Peyer's patch (tissue), 4 donors: ENCODE data around the gene GALR3. TPM values are rescaled to one million over a fixed set of nuclear protein-coding genes. Genes with fewer than 3 reads are reported as not detected.

ENCODE experiments used
- DNase-seq, 3 donors: peaks; one replicate each; pipeline ENCODE4 v3.0.0-alpha.2; 2017 to 2019
- H3K27ac ChIP-seq, 4 donors: fragments of 200-600 bp; sonication (generic); one replicate each; pipeline ENCODE4 v1.5.1; 2016 to 2019
- H3K27me3 ChIP-seq, 2 donors: fragments of 200-600 bp; sonication (generic); one replicate each; pipeline ENCODE4 v1.5.1; 2019
- H3K36me3 ChIP-seq, 3 donors: fragments of 200-600 bp; sonication (generic); one replicate each; pipeline ENCODE4 v1.5.1; 2016 to 2019
- H3K4me1 ChIP-seq, 4 donors: fragments of 200-600 bp; sonication (generic); one replicate each; pipeline ENCODE4 v1.5.1; 2016 to 2019
- H3K4me3 ChIP-seq, 4 donors: fragments of 200-600 bp; sonication (generic); 1 replicate in 3 of 4; 2 replicates in 1 of 4; pipeline ENCODE4 v1.5.1; 2016 to 2019; ENCODE audit warnings: mild to moderate bottlenecking in 1 of 4
- H3K9me3 ChIP-seq, 4 donors: fragments of 200-600 bp; sonication (generic); one replicate each; pipeline ENCODE4 v1.5.1; 2016 to 2019; ENCODE audit warnings: mild to moderate bottlenecking in 1 of 4
- POLR2A ChIP-seq, 2 donors: fragments of 450-650 bp; IDR thresholded peaks; one replicate each; pipeline ENCODE4 v1.5.1; 2017; ENCODE audit warnings: antibody characterized with exemption in 2 of 2, mild to moderate bottlenecking in 2 of 2, moderate library complexity in 2 of 2
- total RNA-seq, 4 donors: library from RNA; depleted of rRNA; stranded (reverse); fragments of >200 nt; gene quantifications; one replicate each; pipeline ENCODE4 v1.1.0, GENCODE V29; 2016
- TF ChIP-seq, protein P1 (sequence below), 6 experiments: fragments of 450-650 bp in 4 of 6; fragments of 200-600 bp in 2 of 6; sonication (generic) in 1 of 6; IDR thresholded peaks; one replicate each; pipeline ENCODE4 v1.5.1; 2017 to 2019; ENCODE audit warnings: antibody characterized with exemption in 6 of 6, mild to moderate bottlenecking in 3 of 6, moderate library complexity in 1 of 6

GALR3 gene
- total RNA-seq, 4 donors from 2014 or later, result not detected

DNA sequence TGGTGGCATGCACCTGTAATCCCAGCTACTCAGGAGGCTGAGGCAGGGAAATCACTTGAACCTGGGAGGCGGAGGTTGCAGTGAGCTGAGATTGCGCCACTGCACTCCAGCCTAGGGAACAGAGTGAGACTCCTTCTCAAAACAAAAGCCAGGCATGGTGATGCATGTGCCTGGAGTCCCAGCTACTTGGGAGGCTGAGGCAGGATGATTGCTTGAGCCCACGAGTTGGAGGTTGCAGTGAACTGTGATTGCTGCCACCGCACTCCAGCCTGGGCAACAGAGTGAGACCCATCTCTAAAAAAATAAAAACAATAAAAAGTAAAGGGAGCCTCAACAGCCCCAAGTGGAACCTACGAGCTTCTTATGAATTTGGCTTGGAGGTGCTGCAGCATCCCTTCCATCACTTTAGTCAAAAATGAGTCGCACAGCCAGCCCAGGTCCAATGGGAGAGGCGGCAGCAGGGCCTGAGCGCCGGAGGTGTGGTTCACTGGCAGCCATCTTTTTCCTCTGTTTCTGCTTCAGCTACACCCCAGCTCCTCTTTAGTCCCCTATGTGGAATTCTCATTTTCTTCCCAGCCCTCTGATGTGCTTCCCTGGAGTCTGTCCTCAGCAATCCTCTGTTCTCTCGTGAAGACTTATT lies 44.7 kb upstream of the GALR3 start:
- Histone ChIP-seq H3K4me1 (peaks cover 0 to 11% (median 5%) of the 10 kb centered on the region in 4 donors), H3K9me3 (no peaks in the 10 kb centered on the region), H3K4me3 (no peak overlapping the region), H3K27me3 (no peaks in the 10 kb centered on the region), H3K36me3 (peaks cover 0 to 13% (median 0%) of the 10 kb centered on the region in 3 donors), H3K27ac (no peak overlapping the region)
- TF ChIP-seq, protein P1, sequence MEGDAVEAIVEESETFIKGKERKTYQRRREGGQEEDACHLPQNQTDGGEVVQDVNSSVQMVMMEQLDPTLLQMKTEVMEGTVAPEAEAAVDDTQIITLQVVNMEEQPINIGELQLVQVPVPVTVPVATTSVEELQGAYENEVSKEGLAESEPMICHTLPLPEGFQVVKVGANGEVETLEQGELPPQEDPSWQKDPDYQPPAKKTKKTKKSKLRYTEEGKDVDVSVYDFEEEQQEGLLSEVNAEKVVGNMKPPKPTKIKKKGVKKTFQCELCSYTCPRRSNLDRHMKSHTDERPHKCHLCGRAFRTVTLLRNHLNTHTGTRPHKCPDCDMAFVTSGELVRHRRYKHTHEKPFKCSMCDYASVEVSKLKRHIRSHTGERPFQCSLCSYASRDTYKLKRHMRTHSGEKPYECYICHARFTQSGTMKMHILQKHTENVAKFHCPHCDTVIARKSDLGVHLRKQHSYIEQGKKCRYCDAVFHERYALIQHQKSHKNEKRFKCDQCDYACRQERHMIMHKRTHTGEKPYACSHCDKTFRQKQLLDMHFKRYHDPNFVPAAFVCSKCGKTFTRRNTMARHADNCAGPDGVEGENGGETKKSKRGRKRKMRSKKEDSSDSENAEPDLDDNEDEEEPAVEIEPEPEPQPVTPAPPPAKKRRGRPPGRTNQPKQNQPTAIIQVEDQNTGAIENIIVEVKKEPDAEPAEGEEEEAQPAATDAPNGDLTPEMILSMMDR (IDR thresholded peaks at IDR 0.05), result no peak
- TF ChIP-seq POLR2A (IDR thresholded peaks at IDR 0.05), result no peak
- no peak for DNase-seq

DNA sequence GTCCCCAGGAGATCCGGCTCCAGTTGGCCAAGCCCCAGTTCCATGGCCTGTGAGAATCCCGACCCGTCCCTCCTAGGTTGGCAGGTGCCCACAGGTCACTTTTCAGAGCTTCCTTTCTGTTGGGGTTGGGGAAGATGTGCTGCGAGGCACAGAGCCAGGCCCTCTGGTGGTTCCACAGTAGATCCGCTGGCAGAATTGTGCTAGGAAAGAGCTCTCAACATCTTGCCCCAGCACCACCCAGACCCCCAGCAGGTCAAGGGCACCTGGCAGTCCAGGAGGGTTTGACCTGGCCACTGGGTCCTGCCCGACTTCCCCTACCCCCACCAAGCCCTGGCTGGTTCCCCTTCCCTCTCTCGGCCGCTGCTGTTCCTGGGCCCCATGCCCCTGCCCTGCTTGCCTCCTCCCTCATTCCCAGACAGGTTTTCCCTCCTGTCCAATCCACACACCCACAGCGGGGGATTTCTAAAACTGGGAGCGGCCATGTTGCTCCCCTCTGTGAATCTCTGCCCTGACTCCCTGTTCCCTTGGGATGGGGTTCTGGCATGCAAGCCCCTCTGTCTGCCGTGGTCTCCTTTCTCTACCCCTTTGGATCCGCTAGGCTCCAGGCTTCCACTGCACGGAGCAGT lies 41.6 kb upstream of the GALR3 start:
- peaks cover 0 to 24% (median 8%) of the 10 kb centered on the region in 4 donors for H3K4me1 ChIP-seq
- no peak for DNase-seq
- no peaks in the 10 kb centered on the region for H3K9me3 ChIP-seq
- TF ChIP-seq, protein P1 (IDR thresholded peaks at IDR 0.05), result peak in 1 of 6 experiments; percentile 4
- no peak for TF ChIP-seq POLR2A (IDR thresholded peaks at IDR 0.05)
- no peaks in the 10 kb centered on the region for H3K36me3 ChIP-seq
- no peak overlapping the region for H3K27ac ChIP-seq
- H3K4me3 ChIP-seq, result no peak overlapping the region
- no peaks in the 10 kb centered on the region for H3K27me3 ChIP-seq

DNA sequence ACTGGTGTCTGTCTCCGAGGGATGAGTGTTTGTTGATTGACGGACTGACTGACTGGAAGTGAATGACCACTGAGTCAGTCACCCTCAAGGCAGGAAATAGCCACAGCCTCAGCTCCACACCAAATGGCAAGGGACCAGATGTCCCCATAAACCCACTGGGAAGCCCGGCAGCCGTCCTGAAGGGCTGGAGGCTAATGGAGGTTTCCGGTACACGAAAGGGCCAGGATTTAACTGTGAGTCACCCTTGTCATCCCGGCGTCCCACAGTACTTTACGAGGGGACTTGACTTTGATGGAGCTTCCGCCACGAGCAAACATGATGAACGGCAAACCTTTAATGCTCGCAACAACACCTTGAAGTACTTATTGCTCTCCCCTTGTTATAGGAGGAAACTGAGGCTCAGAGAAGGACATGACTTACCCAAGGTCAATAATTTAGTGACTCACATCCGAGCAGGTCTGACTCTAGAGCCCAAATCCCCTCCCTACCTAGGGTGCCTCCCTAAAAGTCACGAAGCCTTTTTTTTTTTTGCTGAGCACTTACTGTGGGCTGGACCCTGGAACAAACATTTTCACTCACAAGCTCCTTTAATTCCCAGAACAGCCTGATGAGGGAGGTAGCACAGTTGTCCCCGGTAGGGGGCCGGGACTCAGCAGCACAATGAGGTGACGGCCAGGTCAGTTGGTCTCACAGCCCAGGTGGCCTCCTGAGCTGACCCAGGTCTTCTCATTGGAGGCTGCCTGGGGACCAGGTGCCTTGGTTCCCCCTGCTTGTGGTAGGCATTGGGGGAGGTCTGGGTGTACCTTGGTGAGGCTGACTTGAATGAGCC lies 40.6 kb upstream of the GALR3 start:
- Histone ChIP-seq H3K27ac (no peak overlapping the region), H3K4me1 (peaks cover 0 to 14% (median 3%) of the 10 kb centered on the region in 4 donors), H3K36me3 (no peaks in the 10 kb centered on the region), H3K27me3 (no peaks in the 10 kb centered on the region), H3K4me3 (no peak overlapping the region), H3K9me3 (no peaks in the 10 kb centered on the region)
- TF ChIP-seq, protein P1 (IDR thresholded peaks at IDR 0.05), result no peak
- TF ChIP-seq POLR2A (IDR thresholded peaks at IDR 0.05), result no peak
- no peak for DNase-seq

DNA sequence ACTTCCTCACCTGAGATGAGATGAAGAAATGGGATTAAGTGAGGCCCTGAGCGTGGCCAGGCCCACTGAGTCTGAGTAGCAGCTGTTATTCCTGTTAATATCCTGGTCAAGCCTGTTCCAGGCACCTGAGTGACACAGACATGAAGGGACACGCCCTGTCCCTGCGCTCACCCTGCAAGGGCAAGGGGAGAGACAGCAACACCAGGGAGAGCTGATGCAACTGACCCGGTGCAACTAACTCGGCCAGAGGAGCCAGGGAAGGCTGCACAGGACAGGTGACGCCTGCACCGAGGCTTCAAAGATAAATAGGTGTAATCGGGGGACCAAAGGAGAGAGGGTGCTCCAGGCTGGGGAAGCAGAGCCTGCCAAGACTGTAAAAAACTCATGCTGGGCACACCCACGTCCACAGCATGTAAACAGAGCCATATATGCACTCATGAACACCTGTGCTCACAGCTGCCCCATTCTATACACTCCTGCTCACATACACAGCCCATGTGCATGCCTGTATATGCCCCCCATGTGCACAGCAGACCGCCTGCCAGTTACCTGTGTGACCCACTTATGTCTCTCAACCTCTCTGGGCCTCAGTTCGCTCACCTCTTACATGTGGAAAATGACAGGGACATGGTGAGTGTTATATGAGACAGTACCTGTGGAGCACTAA lies 38.2 kb upstream of the GALR3 start:
- peak overlapping the region in 2 of 4 donors; percentile 74 to 84 for H3K27ac ChIP-seq
- H3K27me3 ChIP-seq, result no peaks in the 10 kb centered on the region
- H3K36me3 ChIP-seq, result no peaks in the 10 kb centered on the region
- TF ChIP-seq, protein P1 (IDR thresholded peaks at IDR 0.05), result no peak
- peak in 1 of 2 donors; percentile 39 for TF ChIP-seq POLR2A (IDR thresholded peaks at IDR 0.05)
- no peak overlapping the region for H3K4me3 ChIP-seq
- H3K9me3 ChIP-seq, result no peaks in the 10 kb centered on the region
- peaks cover 0 to 13% (median 3%) of the 10 kb centered on the region in 4 donors for H3K4me1 ChIP-seq
- peak in 2 of 3 donors; percentile 88 for DNase-seq

DNA sequence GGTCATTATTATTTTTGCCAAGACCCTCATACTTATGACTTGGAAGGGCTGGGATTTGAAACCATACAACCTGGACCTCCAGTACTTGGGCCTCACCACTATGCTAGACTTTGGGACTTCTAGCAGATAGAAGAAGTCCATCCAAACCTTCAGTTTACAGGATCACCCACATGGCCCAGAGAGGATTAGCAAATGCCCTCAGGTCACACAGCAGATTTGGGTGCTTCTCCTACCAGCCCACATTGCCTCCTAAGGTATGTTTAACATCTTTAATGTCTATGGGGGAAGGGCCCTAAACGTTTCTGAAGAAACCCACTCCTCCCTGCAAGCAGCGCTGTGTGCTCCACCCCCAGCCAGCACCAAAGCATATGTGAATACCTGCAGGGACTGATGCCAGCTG lies 32.9 kb upstream of the GALR3 start:
- Histone ChIP-seq H3K9me3 (no peaks in the 10 kb centered on the region), H3K27ac (no peak overlapping the region), H3K27me3 (no peaks in the 10 kb centered on the region), H3K4me1 (peaks cover 0 to 4% (median 2%) of the 10 kb centered on the region in 4 donors), H3K4me3 (no peak overlapping the region), H3K36me3 (no peaks in the 10 kb centered on the region)
- DNase-seq, result no peak
- TF ChIP-seq, protein P1 (IDR thresholded peaks at IDR 0.05), result no peak
- no peak for TF ChIP-seq POLR2A (IDR thresholded peaks at IDR 0.05)
